GM21825 (cell line): ENCODE data around the gene VPS37C.

Source experiments
- ATAC-seq: cut with Tn5 transposase; IDR thresholded peaks from one replicate; pipeline ENCODE4 v1.9.1; 2021; ENCODE audit warnings: mild to moderate bottlenecking, moderate library complexity; ENCODE audit not compliant: unreplicated experiment

VPS37C gene

GRCh38 chr11:61133956-61134662 is 27.1 kb downstream of the VPS37C start:
- no peak for ATAC-seq

GRCh38 chr11:61133145-61133544 is 28.1 kb downstream of the VPS37C start:
- no peak for ATAC-seq

- no peak for ATAC-seq
Observed at GRCh38 chr11:61132646-61133045, 28.6 kb downstream of the VPS37C start.

- ATAC-seq, result no peak
Observed at GRCh38 chr11:61131998-61132555, 29.1 kb downstream of the VPS37C start.

- no peak for ATAC-seq
Observed at GRCh38 chr11:61131586-61131985, 29.6 kb downstream of the VPS37C start.

GRCh38 chr11:61131186-61131585 is 30.0 kb downstream of the VPS37C start:
- ATAC-seq, result no peak

GRCh38 chr11:61129639-61130523 is 31.3 kb downstream of the VPS37C start:
- ATAC-seq, result peak; percentile 86

- no peak for ATAC-seq
Observed at GRCh38 chr11:61128947-61129638, 32.1 kb downstream of the VPS37C start.

- ATAC-seq, result no peak
Observed at GRCh38 chr11:61127991-61128390, 33.2 kb downstream of the VPS37C start.

- ATAC-seq, result no peak
Observed at GRCh38 chr11:61126256-61126655, 35.0 kb downstream of the VPS37C start.

- no peak for ATAC-seq
Observed at GRCh38 chr11:61125310-61125684, 35.9 kb downstream of the VPS37C start.

GRCh38 chr11:61124574-61125309 is 36.5 kb downstream of the VPS37C start:
- no peak for ATAC-seq

- ATAC-seq, result no peak
Observed at GRCh38 chr11:61123775-61124571, 37.3 kb downstream of the VPS37C start.

- no peak for ATAC-seq
Observed at GRCh38 chr11:61122761-61123160, 38.5 kb downstream of the VPS37C start.

- ATAC-seq, result no peak
Observed at GRCh38 chr11:61121917-61122316, 39.3 kb downstream of the VPS37C start.

GRCh38 chr11:61121192-61121831 is 39.9 kb downstream of the VPS37C start:
- no peak for ATAC-seq

- no peak for ATAC-seq
Observed at GRCh38 chr11:61120706-61121191, 40.5 kb downstream of the VPS37C start.

GRCh38 chr11:61120099-61120705 is 41.0 kb downstream of the VPS37C start:
- no peak for ATAC-seq

GRCh38 chr11:61119571-61119970 is 41.7 kb downstream of the VPS37C start:
- ATAC-seq, result no peak
